ENCODE measurements around the gene PICK1. TPM values are rescaled to one million over a fixed set of nuclear protein-coding genes. Genes with fewer than 3 reads are reported as not detected.

Gene PICK1
- total RNA-seq, 1 experiment from 2014 or later, result 26.6 TPM

DNA sequence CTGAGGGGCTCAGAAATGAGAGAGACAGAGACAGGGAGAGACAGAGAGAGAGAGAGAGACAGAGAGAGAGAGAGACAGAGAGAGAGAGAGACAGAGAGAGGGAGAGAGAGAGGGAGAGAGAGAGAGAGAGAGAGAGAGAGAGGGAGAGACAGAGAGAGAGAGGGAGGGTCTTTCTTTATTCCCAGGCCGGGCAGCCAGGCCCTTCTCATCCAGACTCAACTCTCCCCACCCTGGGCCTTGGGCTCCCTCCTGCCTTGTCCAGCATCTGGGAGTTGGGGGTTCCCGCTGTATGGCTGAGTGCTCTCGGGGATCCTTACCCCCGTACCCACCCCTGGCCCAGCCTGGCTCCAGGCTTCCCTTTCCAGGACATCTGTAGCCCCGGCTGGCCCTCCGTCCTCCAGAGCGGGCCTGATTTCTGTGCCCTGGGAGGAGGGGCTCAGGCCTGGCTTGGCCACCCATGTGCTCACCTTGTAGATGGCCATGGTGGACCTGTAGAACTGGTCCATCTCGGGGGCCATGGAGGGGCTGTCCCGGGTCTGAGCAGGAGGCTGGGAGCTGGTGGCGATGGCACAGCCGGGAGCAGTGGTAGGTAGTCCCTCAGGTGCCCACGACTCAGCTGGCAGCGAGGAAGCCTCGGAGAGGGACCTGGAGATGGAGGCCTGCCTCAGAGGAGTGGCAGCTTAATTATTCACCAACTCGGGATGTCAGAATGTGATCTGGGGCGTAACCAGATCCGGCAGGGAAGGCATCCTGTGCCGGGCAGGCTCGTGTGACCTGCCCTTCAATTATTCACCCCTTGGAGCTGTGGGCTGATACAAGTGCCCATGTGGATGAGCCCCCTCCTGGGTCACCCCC is 53.0 kb downstream of the PICK1 start, which contains the start of gene BAIAP2L2:
Gene BAIAP2L2, minus strand, starts transcription at position 677 of the 855 bp plus-strand sequence. Its CDS starts 159 bp downstream, at position 518.
- POLR2A ChIA-PET (ENCODE audit: low non-redundant PET), result no interaction called here
- Histone ChIP-seq H3K4me3 (ENCODE audit: low read depth, low read length, poor library complexity, severe bottlenecking) (no peak within 1 kb of the TSS), H3K36me3 (ENCODE audit: insufficient read depth, low read length, poor library complexity, severe bottlenecking) (peaks cover 4% of the 10 kb centered on the region), H3K4me1 (ENCODE audit: insufficient read depth, low read length, poor library complexity, severe bottlenecking) (no peaks in the 10 kb centered on the region), H3K27ac (ENCODE audit: low read depth, low read length, poor library complexity, severe bottlenecking) (no peak within 1 kb of the TSS), H3K27me3 (replicated peaks; ENCODE audit: insufficient read depth, low read depth, low read length, poor library complexity) (no peaks in the 10 kb centered on the region), H3K9me3 (ENCODE audit: low read depth, low read length, poor library complexity, severe bottlenecking) (no peaks in the 10 kb centered on the region)
- CTCF ChIA-PET, result no interaction called here
- no peak for TF ChIP-seq EZH2 (IDR thresholded peaks at IDR 0.05; ENCODE audit: borderline replicate concordance, low read depth, low read length, poor library complexity, severe bottlenecking)
- TF ChIP-seq, protein P1, sequence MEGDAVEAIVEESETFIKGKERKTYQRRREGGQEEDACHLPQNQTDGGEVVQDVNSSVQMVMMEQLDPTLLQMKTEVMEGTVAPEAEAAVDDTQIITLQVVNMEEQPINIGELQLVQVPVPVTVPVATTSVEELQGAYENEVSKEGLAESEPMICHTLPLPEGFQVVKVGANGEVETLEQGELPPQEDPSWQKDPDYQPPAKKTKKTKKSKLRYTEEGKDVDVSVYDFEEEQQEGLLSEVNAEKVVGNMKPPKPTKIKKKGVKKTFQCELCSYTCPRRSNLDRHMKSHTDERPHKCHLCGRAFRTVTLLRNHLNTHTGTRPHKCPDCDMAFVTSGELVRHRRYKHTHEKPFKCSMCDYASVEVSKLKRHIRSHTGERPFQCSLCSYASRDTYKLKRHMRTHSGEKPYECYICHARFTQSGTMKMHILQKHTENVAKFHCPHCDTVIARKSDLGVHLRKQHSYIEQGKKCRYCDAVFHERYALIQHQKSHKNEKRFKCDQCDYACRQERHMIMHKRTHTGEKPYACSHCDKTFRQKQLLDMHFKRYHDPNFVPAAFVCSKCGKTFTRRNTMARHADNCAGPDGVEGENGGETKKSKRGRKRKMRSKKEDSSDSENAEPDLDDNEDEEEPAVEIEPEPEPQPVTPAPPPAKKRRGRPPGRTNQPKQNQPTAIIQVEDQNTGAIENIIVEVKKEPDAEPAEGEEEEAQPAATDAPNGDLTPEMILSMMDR (conservative IDR thresholded peaks at IDR 0.05; ENCODE audit: low read depth, low read length), result no peak
- no TSS peak for BruUV-seq (replicated peaks)
- intact Hi-C loops (cut with micrococcal nuclease; ENCODE audit: unreplicated experiment), result no loop called here
- no peak for DNase-seq (ENCODE audit: low spot score)

GRCh38 chr22:38110863-38111852 is 54.0 kb downstream of the PICK1 start:
- Histone ChIP-seq H3K36me3 (ENCODE audit: insufficient read depth, low read length, poor library complexity, severe bottlenecking) (peaks cover 5% of the 10 kb centered on the region), H3K9me3 (ENCODE audit: low read depth, low read length, poor library complexity, severe bottlenecking) (no peaks in the 10 kb centered on the region), H3K4me3 (ENCODE audit: low read depth, low read length, poor library complexity, severe bottlenecking) (no peak overlapping the region), H3K4me1 (ENCODE audit: insufficient read depth, low read length, poor library complexity, severe bottlenecking) (no peaks in the 10 kb centered on the region), H3K27me3 (replicated peaks; ENCODE audit: insufficient read depth, low read depth, low read length, poor library complexity) (no peaks in the 10 kb centered on the region), H3K27ac (ENCODE audit: low read depth, low read length, poor library complexity, severe bottlenecking) (no peak overlapping the region)
- intact Hi-C loops (cut with micrococcal nuclease; ENCODE audit: unreplicated experiment), result no loop called here
- TF ChIP-seq, protein P1 (conservative IDR thresholded peaks at IDR 0.05; ENCODE audit: low read depth, low read length), result no peak
- TF ChIP-seq EZH2 (IDR thresholded peaks at IDR 0.05; ENCODE audit: borderline replicate concordance, low read depth, low read length, poor library complexity, severe bottlenecking), result no peak
- DNase-seq (ENCODE audit: low spot score), result no peak
- no TSS peak for BruUV-seq (replicated peaks)
- ChIA-PET POLR2A (ENCODE audit: low non-redundant PET) (no interaction called here), CTCF (no interaction called here)

GRCh38 chr22:38111925-38112355 is 54.7 kb downstream of the PICK1 start:
- Histone ChIP-seq H3K27me3 (replicated peaks; ENCODE audit: insufficient read depth, low read depth, low read length, poor library complexity) (no peaks in the 10 kb centered on the region), H3K9me3 (ENCODE audit: low read depth, low read length, poor library complexity, severe bottlenecking) (no peaks in the 10 kb centered on the region), H3K36me3 (ENCODE audit: insufficient read depth, low read length, poor library complexity, severe bottlenecking) (peaks cover 5% of the 10 kb centered on the region), H3K4me3 (ENCODE audit: low read depth, low read length, poor library complexity, severe bottlenecking) (no peak overlapping the region), H3K27ac (ENCODE audit: low read depth, low read length, poor library complexity, severe bottlenecking) (no peak overlapping the region), H3K4me1 (ENCODE audit: insufficient read depth, low read length, poor library complexity, severe bottlenecking) (no peaks in the 10 kb centered on the region)
- intact Hi-C loops (cut with micrococcal nuclease; ENCODE audit: unreplicated experiment), result no loop called here
- TF ChIP-seq EZH2 (IDR thresholded peaks at IDR 0.05; ENCODE audit: borderline replicate concordance, low read depth, low read length, poor library complexity, severe bottlenecking), result no peak
- TF ChIP-seq, protein P1 (conservative IDR thresholded peaks at IDR 0.05; ENCODE audit: low read depth, low read length), result no peak
- no TSS peak for BruUV-seq (replicated peaks)
- CTCF ChIA-PET, result interaction anchor here (0.6 kb wide), 1 partner anchor 472 kb away, joined by 4 read pairs; no protein-coding TSS in a partner anchor
- no peak for DNase-seq (ENCODE audit: low spot score)
- POLR2A ChIA-PET (ENCODE audit: low non-redundant PET), result no interaction called here

Measured in A673 (cell line).